C4-2B (cell line): Measurements from ENCODE around the gene COPS8.

Source experiments
- H3K27ac ChIP-seq: fragments of 450-650 bp; 2 replicates; pipeline ENCODE4 v1.5.1; 2017
- CTCF ChIP-seq: fragments of 450-650 bp; conservative IDR thresholded peaks from 2 replicates; pipeline ENCODE4 v1.5.1; 2017; ENCODE audit warnings: mild to moderate bottlenecking
- ZFX ChIP-seq: fragments of 450-650 bp; IDR thresholded peaks from 2 replicates; pipeline ENCODE4 v1.6.1; 2017

The COPS8 gene

GRCh38 chr2:237096201-237096600, 10.5 kb downstream of the COPS8 start:
- TF ChIP-seq CTCF (no peak), ZFX (no peak)
- no peak overlapping the region for H3K27ac ChIP-seq

GRCh38 chr2:237096911-237097310, 11.2 kb downstream of the COPS8 start:
- TF ChIP-seq CTCF (no peak), ZFX (no peak)
- H3K27ac ChIP-seq, result no peak overlapping the region

GRCh38 chr2:237097326-237097910, 11.7 kb downstream of the COPS8 start:
- no peak overlapping the region for H3K27ac ChIP-seq
- no peak for TF ChIP-seq ZFX
- TF ChIP-seq CTCF, result no peak

GRCh38 chr2:237097911-237098702, 12.4 kb downstream of the COPS8 start:
- no peak overlapping the region for H3K27ac ChIP-seq

GRCh38 chr2:237099804-237100203, 14.1 kb downstream of the COPS8 start:
- no peak overlapping the region for H3K27ac ChIP-seq
- no peak for TF ChIP-seq CTCF
- TF ChIP-seq ZFX, result no peak

More at GRCh38 chr2:237097911-237098702, 12.4 kb downstream of the COPS8 start:
- TF ChIP-seq CTCF (no peak), ZFX (no peak)

- TF ChIP-seq ZFX (no peak), CTCF (no peak)
- no peak overlapping the region for H3K27ac ChIP-seq
Observed at GRCh38 chr2:237101118-237101979, 15.7 kb downstream of the COPS8 start.
